Activated naive CD8-positive, alpha-beta T cell treated with anti-CD3 and anti-CD28 coated beads, Interleukin-2, amount 50 U/mL, for 16 hours (primary cell): ENCODE measurements around the gene EGLN2.
"Not testable (repeated sequence)": the region's sequence is repeated elsewhere in the genome, so short reads cannot be mapped to it uniquely, and the experiment has no call there.

Experiments
- DNase-seq: peaks from one replicate; pipeline ENCODE4 v3.0.0-alpha.2; 2020; ENCODE audit warnings: low read depth, low spot score

Gene EGLN2

GRCh38 chr19:40798683-40799557 is at the start of gene EGLN2:
EGLN2 (plus strand) TSS chr19:40799191; CDS start chr19:40800573, 1,382 bp downstream.
- peak; percentile 100 for DNase-seq

GRCh38 chr19:40750058-40750873 is 48.7 kb upstream of the EGLN2 start, which contains the start of gene ACTMAP:
ACTMAP (minus strand) TSS chr19:40750477; CDS start chr19:40749803, 674 bp downstream.
- DNase-seq = peak; percentile 98

GRCh38 chr19:40750874-40751537 is 48.0 kb upstream of the EGLN2 start, which contains the start of gene SNRPA:
SNRPA (plus strand) TSS chr19:40751203; CDS start chr19:40751409, 206 bp downstream.
- peak; percentile 90 for DNase-seq

GRCh38 chr19:40752257-40752781 is 46.7 kb upstream of the EGLN2 start:
- no peak for DNase-seq

- peak; percentile 49 for DNase-seq
These were observed 44.3 kb upstream of the EGLN2 start for GRCh38 chr19:40754611-40755247.

- DNase-seq = no peak
These were observed 43.8 kb upstream of the EGLN2 start for GRCh38 chr19:40755248-40755624.

GRCh38 chr19:40755791-40756190 is 43.2 kb upstream of the EGLN2 start:
- DNase-seq = no peak

GRCh38 chr19:40756502-40757110 is 42.4 kb upstream of the EGLN2 start:
- DNase-seq = no peak

GRCh38 chr19:40758491-40758890 is 40.5 kb upstream of the EGLN2 start:
- DNase-seq = no peak

GRCh38 chr19:40759352-40759751 is 39.6 kb upstream of the EGLN2 start:
- no peak for DNase-seq

- DNase-seq = no peak
These were observed 36.1 kb upstream of the EGLN2 start for GRCh38 chr19:40762754-40763470.

GRCh38 chr19:40763526-40763925 is 35.5 kb upstream of the EGLN2 start:
- no peak for DNase-seq

- no peak for DNase-seq
These were observed 35.0 kb upstream of the EGLN2 start for GRCh38 chr19:40763963-40764362.

GRCh38 chr19:40766385-40766784 is 32.6 kb upstream of the EGLN2 start:
- DNase-seq = not testable (repeated sequence)

GRCh38 chr19:40768869-40769268 is 30.1 kb upstream of the EGLN2 start:
- DNase-seq = no peak

GRCh38 chr19:40771101-40771862 is 27.7 kb upstream of the EGLN2 start:
- DNase-seq = not testable (repeated sequence)

- no peak for DNase-seq
These were observed 23.9 kb upstream of the EGLN2 start, which contains the start of gene MIA for GRCh38 chr19:40774916-40775631. MIA (plus strand) TSS chr19:40775521; CDS start chr19:40775543, 22 bp downstream.

GRCh38 chr19:40775632-40776022 is 23.4 kb upstream of the EGLN2 start:
- no peak for DNase-seq
